NCI-H2227 treated with DMSO at 0.1 percent for 48 hours (cell line): ENCODE data around the gene IL26.

ENCODE experiments used
- DNase-seq: peaks from one replicate; lab custom pipeline; 2025; lab: John Stamatoyannopoulos, UW

IL26 gene, protein sequence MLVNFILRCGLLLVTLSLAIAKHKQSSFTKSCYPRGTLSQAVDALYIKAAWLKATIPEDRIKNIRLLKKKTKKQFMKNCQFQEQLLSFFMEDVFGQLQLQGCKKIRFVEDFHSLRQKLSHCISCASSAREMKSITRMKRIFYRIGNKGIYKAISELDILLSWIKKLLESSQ

GRCh38 chr12:68225576-68226476 is at the start of gene IL26:
Gene IL26, minus strand, starts transcription at chr12:68225810. Its CDS starts 54 bp downstream, at chr12:68225756.
- no peak for DNase-seq

DNA sequence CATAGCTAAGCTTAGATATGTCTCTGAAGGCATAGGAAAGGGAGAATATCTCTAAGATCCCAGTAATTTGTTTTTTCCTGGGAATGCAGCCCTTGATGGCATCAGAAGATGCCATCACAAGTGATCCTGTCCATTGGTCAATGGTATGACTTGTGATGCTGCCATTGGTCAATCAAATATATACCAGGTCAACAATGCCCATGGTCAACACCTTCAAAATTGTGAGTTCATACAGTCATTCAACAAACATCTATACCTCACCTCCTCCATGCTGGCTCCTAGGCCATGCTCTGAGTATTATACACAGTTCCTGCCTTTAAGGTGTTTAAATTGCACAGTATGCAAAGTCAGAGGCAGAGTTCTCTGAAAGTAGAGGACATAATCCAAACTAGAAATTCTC is 47.1 kb upstream of the IL26 start:
- no peak for DNase-seq

DNA sequence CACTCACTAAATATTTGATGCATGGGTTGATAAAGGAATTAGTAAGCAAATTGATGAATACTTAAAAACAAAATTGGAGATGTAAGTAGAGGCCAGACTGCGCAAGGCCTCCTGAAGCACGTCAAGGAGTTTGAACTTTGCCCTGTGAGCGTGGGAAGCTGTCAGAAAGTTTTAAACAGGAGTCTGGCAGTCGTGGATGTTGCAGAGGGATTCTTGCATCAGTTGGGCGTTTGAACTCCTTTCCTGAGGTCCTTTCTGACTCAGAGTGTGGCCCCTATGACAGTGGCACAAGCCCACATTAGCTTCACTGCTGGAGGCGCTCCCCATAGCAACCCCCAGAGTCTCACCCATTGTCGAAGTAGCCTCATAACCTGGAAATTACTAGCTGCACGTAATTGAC is 45.7 kb upstream of the IL26 start:
- no peak for DNase-seq

- no peak for DNase-seq
These were observed 44.7 kb upstream of the IL26 start for GRCh38 chr12:68270358-68270757.

GRCh38 chr12:68269779-68270178 is 44.2 kb upstream of the IL26 start:
- no peak for DNase-seq

DNA sequence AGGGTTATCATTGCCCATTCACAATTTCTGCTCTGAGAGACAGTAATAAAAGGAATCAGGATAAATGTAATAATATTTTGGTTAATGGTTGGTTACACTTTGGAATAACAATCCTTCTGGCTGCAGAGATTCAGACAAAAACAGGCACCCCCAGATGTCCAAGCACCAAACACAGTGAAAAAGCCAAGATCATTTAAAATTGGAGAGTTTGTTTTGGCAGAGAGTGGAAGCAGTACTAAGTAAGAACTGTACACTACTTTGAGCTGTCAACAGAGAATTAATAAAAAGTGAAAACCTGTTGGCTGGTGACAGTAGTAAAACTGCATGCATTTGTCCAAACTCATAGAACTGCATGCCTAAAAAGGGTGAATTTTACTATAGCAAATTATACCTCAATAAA is 43.4 kb upstream of the IL26 start:
- no peak for DNase-seq

GRCh38 chr12:68267892-68268396 is 42.3 kb upstream of the IL26 start:
- DNase-seq: no peak

GRCh38 chr12:68264857-68265256 is 39.2 kb upstream of the IL26 start:
- DNase-seq: no peak

DNA sequence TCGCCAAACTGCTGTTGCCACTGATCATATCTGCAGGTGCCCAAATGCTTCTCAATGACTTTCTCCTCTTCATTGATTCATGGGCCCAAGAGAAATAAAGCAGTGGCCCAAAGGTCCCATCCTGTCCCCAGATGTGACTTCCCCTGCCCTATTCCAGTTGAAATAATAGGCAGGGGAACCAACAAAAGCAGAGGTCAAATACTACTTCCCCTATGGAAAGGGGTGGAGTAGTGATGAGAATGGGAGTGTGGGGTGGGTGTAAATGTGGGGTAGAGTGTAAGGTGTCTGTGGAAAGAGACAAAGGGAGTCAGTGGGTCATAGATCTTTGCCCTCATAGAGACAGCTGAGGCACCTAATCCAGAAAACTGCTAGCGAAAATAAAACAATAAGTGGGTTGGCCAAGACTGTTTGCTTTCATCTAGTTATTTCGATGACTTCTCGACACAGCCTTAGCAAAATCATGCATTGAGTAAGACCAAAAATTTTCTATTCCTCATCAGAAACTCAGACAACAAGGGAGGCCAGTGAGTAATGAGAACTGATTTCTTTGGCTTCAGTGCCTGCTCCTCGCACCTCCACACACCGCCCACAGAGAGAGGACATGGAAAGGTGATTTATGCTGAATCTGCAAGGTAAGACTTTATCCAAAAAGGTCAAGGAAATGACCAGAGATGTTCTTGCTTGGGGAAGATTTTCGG is 38.7 kb upstream of the IL26 start:
- DNase-seq: no peak

- DNase-seq: no peak
These were observed 37.8 kb upstream of the IL26 start for GRCh38 chr12:68263366-68263765.

DNA sequence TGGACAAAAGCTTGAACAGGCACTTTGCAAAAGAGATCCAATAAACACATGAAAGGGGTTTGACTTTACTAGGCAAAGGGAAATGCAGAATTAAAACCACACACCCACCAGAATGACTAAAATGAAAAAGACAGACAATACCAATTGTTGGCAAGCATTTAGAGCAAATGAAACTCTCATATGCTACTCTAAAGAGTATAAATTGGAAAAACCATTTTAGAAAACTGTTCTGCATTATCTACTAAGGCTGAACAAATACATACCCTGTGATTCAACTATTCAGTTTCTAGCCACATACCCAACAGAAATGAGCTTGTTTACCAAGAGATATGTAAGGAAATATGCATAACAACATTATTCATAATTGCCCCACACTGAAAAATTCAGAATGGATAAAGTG is 36.3 kb upstream of the IL26 start:
- no peak for DNase-seq

- no peak for DNase-seq
These were observed 34.5 kb upstream of the IL26 start for GRCh38 chr12:68260153-68260552.

- peak; percentile 9 for DNase-seq
These were observed 33.8 kb upstream of the IL26 start for GRCh38 chr12:68259318-68259940.

- DNase-seq: no peak
These were observed 27.9 kb upstream of the IL26 start, which contains the start of gene IL22 for GRCh38 chr12:68253504-68253903. Gene IL22, minus strand, starts transcription at chr12:68253604. Its CDS starts 156 bp downstream, at chr12:68253448.

DNA sequence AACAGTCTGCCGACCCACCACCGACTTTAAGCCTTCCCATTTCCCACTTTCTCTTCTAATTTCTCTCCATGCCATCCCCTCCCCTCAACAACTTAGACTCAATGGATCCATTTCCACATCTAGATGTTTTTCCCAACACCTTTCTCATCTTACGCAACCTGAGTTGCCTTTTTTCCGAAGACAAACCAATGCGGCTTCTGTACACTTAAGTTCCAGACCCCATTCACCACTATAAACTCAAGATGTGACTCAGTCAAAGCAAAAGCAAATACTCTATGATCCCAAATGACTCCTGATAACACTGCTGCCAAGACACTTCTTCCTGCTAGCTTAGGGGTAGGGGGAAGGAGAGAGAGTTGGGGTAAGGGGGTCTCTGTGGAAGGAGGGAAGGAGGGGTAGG is 26.5 kb upstream of the IL26 start:
- no peak for DNase-seq

DNA sequence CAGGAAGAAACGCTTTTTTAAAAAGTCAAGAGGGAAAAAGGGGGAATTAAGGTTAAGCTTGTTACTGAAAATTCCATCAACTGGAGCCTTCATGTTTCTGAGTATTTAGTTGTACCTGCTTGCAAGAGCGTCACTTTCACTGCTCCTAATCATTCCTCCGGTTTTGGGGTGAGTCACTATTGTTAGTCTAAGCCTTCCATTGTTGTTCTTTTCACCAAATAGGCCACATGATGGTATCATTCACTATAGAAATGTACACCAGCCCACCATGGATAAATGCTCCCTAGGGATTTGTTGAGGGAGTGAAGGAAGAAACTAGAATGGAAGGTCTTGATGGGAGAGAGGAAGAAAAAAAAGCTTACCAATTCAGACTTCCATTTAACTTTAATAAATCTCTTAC is 24.8 kb upstream of the IL26 start:
- DNase-seq: no peak

DNA sequence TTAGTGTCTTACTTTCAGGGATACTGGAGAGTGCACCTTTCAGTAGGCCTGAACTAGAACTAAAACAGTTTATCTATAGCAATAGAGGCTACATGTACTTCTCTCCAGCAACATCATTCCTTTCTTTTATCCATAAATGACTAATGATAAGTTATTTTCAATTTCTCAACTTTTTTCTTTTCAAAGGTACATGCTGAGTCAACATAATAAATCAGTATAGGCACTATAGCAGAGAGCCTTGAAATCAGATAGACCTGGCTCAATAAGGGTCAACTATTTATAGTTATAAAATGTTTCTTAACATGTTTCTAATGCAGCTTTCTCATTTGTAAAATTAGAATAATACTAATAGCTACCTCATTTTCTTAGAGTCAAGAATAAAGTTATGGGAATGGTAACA is 22.2 kb upstream of the IL26 start:
- no peak for DNase-seq

DNA sequence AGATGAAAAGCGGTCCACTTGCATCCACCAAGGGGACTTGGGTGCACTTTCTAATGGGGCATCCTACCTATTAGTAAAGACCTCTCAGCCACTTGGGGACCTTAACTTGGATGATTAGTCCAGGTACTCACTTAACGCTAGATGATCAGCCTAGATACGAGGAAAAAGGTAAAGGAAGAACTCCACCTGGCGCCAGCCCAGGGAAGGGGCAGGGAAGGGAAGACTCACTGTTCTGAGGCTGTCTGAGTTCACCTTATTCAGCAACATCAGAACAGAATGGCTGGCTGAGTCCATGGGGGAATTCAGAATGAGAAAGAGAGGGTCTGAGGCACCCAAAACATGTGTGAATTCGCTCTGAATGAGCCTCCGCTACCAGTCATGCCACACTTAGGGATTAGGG is 20.7 kb upstream of the IL26 start:
- no peak for DNase-seq

DNA sequence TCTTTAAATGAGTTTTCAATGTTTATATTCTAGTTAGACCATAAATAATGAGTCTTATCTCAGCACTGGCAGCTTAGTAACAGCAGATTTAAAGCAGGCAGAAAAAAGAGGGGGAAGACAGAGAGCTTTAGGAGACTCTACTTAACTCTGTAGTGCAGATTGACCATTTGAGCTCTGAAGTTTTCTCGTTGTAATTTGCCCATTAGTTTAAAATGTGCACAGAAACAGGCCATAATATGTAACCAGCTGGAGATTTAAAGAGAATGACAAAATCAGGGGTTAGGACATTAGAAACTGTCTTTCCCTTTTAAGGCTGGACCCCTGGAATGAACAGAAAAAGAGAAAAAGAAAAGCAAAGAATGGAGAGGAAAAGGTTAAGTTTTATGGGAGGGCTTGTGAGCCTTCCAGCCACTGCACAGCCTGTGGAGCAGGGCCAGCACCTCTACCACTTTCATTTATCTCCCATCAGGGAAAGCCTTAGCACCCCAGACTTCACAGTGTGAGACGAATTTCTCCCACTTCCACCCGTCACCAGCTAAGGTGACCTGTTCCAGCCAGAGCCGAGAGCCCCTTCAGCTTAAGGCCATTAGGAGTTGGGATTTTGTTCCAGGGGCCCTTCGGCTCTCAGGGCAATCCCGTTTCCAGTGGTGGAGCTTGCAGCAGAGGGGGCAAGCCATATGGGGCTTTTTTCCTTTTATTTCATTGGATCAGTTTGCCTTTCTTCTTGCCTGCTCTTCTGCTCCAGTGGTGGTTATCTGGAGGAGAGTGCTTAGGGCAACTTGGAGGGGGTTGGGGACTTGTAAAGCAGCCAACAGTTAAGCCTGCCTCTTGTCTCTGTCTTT is 19.8 kb upstream of the IL26 start:
- peak; percentile 26 for DNase-seq

DNA sequence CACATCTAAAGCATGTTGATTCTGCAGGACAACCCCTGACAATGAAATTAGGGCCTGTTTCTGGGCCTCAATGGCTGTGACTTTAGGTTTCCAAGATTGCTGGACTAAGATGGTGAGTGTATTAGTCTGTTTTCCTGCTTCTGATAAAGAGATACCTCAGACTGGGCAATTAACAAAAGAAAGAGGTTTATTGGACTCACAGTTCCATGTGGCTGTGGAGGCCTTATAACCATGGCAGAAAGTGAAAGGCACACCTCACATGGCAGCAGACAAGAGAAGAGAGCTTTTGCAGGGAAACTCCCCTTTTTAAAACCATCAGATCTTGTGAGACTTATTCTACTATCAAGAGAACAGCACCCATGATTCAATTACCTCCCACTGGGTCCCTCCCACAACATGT is 17.2 kb upstream of the IL26 start:
- DNase-seq: no peak

DNA sequence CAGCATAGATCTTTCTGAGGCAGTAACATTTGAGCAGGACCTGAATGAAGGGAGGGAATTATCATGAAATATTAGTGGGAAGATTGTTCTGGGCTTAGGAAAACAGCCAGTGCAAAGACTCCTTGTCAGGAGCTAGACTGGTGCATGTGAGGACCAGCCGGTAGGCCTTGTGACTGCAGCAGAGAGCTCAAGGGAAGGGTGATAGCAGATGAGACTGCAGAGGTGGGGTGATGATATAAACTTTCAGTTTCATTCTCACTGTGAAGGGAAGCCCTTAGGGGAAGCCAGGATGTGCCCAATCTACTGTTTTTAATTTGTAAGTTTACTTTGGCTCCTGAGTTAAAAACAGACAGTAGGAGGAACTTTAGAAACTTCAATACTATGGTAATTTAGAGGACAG is 15.4 kb upstream of the IL26 start:
- no peak for DNase-seq
